Measurements from ENCODE around the gene EMP3. TPM values are rescaled to one million over a fixed set of nuclear protein-coding genes. Genes with fewer than 3 reads are reported as not detected.
A peak's percentile ranks its signal among the peaks of the same experiment; 100 is the strongest.

EMP3 gene
- total RNA-seq, 4 donors from 2014 or later, result 2.0 to 23.7 (median 6.0) TPM

DNA sequence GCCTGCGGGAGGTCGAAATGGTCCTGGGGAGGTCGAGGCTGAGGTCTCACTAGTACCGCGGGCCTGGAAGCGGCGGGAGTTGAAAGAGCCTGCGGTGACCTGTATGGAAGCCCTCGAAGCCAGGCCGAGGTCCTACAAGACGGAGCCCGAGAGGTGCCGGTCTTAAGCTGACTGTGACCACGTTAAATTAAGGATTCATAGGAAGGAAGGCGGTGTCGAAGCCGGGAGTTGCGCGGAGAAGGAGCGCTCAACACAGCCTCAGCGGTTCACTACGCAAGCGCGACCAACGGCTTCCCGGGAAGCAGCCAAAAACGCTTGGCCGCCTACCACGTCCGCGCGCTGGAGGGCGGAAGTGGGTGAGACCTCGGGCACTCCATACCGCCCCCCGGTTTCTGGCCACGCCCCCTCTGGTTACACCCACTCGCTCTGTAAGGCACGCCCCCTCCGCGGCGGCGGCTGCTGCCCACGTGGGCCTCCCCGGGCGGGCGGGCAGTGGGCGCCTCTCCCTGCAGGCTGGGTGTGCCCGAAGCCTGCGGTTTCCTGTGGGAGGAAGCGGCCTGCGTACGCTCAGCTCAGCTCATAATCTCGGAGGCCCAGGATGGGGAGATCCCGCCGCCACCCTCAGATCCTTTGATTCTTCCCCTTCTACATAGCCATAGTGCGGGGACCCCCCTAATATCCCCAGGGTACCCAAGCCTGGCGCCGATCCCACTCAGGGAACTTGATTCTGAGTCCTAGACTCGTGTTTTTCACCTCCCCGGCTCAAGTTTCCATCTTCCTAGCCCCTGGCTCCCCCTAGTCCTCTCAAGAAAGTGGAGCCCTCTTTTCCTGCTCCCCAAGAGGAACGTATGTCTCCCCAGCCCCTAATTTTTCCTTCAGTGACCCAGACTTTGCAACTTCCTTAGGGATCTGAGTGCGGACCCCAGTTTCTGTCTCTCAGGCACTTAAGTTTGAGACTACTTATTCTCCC, 3.4 kb upstream of the EMP3 start:
- H3K4me3 ChIP-seq, result peak overlapping the region; percentile 52 to 83 (median 61)
- peak overlapping the region; percentile 98 to 99 (median 98) for H3K27ac ChIP-seq
- no peaks in the 10 kb centered on the region for H3K27me3 ChIP-seq
- peak in 3 of 4 donors; percentile 39 to 84 (median 53) for TF ChIP-seq POLR2A (IDR thresholded peaks at IDR 0.05)
- TF ChIP-seq, protein P1, sequence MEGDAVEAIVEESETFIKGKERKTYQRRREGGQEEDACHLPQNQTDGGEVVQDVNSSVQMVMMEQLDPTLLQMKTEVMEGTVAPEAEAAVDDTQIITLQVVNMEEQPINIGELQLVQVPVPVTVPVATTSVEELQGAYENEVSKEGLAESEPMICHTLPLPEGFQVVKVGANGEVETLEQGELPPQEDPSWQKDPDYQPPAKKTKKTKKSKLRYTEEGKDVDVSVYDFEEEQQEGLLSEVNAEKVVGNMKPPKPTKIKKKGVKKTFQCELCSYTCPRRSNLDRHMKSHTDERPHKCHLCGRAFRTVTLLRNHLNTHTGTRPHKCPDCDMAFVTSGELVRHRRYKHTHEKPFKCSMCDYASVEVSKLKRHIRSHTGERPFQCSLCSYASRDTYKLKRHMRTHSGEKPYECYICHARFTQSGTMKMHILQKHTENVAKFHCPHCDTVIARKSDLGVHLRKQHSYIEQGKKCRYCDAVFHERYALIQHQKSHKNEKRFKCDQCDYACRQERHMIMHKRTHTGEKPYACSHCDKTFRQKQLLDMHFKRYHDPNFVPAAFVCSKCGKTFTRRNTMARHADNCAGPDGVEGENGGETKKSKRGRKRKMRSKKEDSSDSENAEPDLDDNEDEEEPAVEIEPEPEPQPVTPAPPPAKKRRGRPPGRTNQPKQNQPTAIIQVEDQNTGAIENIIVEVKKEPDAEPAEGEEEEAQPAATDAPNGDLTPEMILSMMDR (IDR thresholded peaks at IDR 0.05), result peak in 2 of 6 experiments; percentile 14 to 20
- intact Hi-C loops (cut with DNase I), result no loop called here
- WGBS, 2 donors, result 3 to 11% methylated on average over 9 to 37 of the region's 63 CpGs
- H3K36me3 ChIP-seq, result no peaks in the 10 kb centered on the region
- no peaks in the 10 kb centered on the region for H3K9me3 ChIP-seq
- DNase-seq, result peak; percentile 95
- H3K4me1 ChIP-seq, result peaks cover 17 to 71% (median 40%) of the 10 kb centered on the region in 3 donors

- intact Hi-C loops (cut with DNase I), result no loop called here
- TF ChIP-seq, protein P1 (IDR thresholded peaks at IDR 0.05), result no peak
- no peak for TF ChIP-seq POLR2A (IDR thresholded peaks at IDR 0.05)
- 50 to 55% methylated on average over 15 of the region's 15 CpGs for WGBS, 2 donors
- H3K27me3 ChIP-seq, result no peaks in the 10 kb centered on the region
- peak overlapping the region; percentile 91 to 95 (median 93) for H3K27ac ChIP-seq
- H3K36me3 ChIP-seq, result no peaks in the 10 kb centered on the region
- peak overlapping the region in 2 of 4 donors; percentile 60 to 70 for H3K4me3 ChIP-seq
- peaks cover 20 to 95% (median 55%) of the 10 kb centered on the region in 3 donors for H3K4me1 ChIP-seq
- no peaks in the 10 kb centered on the region for H3K9me3 ChIP-seq
- DNase-seq, result no peak
Measured at GRCh38 chr19:48329167-48329891, 4.0 kb downstream of the EMP3 start.

DNA sequence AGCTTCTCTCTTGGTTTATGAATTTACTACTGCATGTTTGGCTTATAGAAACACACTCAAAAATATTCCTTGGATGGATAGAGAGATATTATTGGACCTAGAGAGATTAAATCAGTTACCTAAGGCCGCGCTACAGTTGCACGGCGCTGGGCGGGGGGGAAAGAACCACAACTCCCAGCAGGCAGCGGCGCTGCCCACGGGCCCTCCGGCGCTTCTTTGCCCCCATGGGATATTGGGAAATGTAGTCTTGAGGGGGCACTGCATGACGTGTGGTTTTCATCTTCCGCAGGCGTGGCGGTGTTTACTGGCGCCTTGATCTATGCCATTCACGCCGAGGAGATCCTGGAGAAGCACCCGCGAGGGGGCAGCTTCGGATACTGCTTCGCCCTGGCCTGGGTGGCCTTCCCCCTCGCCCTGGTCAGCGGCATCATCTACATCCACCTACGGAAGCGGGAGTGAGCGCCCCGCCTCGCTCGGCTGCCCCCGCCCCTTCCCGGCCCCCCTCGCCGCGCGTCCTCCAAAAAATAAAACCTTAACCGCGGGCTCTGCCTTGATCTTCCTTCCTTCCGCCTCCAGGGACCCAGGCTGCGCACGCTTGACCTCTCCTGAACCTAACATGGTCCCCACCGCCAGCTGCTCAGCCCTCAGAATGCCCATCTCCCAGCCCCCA, 4.8 kb downstream of the EMP3 start:
- TF ChIP-seq, protein P1 (IDR thresholded peaks at IDR 0.05), result peak in 1 of 6 experiments; percentile 27
- TF ChIP-seq POLR2A (IDR thresholded peaks at IDR 0.05), result peak in 1 of 4 donors; percentile 49
- 16 to 49% methylated on average over 19 to 25 of the region's 41 CpGs for WGBS, 2 donors
- intact Hi-C loops (cut with DNase I), result no loop called here
- DNase-seq, result peak; percentile 39
- no peaks in the 10 kb centered on the region for H3K27me3 ChIP-seq
- peaks cover 20 to 91% (median 53%) of the 10 kb centered on the region in 3 donors for H3K4me1 ChIP-seq
- peak overlapping the region; percentile 91 to 95 (median 93) for H3K27ac ChIP-seq
- H3K9me3 ChIP-seq, result no peaks in the 10 kb centered on the region
- peak overlapping the region; percentile 52 to 70 (median 63) for H3K4me3 ChIP-seq
- no peaks in the 10 kb centered on the region for H3K36me3 ChIP-seq

DNA sequence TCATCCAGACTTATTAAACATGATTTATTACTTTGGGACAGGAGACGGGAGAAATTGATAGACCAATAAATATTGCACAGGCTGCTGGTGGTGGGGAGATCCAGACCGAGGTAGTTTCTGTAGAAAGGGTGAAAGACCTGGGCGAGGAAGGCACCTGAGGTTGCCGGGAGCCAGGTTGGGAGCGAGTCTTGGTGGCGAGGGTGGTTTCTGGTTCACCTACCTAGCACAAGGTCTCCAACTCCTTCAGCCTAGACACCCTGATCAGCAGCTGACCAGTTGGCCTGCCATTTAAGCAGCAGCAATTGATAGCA, 7.0 kb downstream of the EMP3 start:
- intact Hi-C loops (cut with DNase I), result no loop called here
- no peaks in the 10 kb centered on the region for H3K27me3 ChIP-seq
- DNase-seq, result no peak
- H3K36me3 ChIP-seq, result no peaks in the 10 kb centered on the region
- 15 to 24% methylated on average over 5 to 6 of the region's 6 CpGs for WGBS, 2 donors
- H3K27ac ChIP-seq, result peak overlapping the region; percentile 89 to 92 (median 90)
- TF ChIP-seq POLR2A (IDR thresholded peaks at IDR 0.05), result no peak
- TF ChIP-seq, protein P1 (IDR thresholded peaks at IDR 0.05), result no peak
- peaks cover 20 to 69% (median 32%) of the 10 kb centered on the region in 3 donors for H3K4me1 ChIP-seq
- H3K9me3 ChIP-seq, result no peaks in the 10 kb centered on the region
- peak overlapping the region in 3 of 4 donors; percentile 50 to 69 (median 54) for H3K4me3 ChIP-seq
